ENCODE measurements around the gene KLHL29. TPM values are rescaled to one million over a fixed set of nuclear protein-coding genes. Genes with fewer than 3 reads are reported as not detected.

Gene KLHL29
- total and polyA plus RNA-seq, 9 donors = 3.0 to 6.6 (median 3.9) TPM

GRCh38 chr2:23718931-23719700 lies 334.1 kb downstream of the KLHL29 start:
- Histone ChIP-seq H3K9me3 (no peaks in the 10 kb centered on the region), H3K4me1 (ENCODE audit: insufficient read depth) (no peaks in the 10 kb centered on the region), H3K36me3 (no peaks in the 10 kb centered on the region), H3K27me3 (no peaks in the 10 kb centered on the region), H3K4me3 (no peak overlapping the region), H3K27ac (no peak overlapping the region)
- 86 to 93% (median 93%) methylated on average over 4 of the region's 4 CpGs for WGBS, 3 donors
- DNase-seq = no peak
- TF ChIP-seq POLR2A (IDR thresholded peaks at IDR 0.05) (no peak), EP300 (IDR thresholded peaks at IDR 0.05) (no peak), CTCF (IDR thresholded peaks at IDR 0.05) (no peak)
- intact Hi-C loops (cut with DNase I) = no loop called here

- H3K27ac ChIP-seq = no peak overlapping the region
- 73 to 76% (median 76%) methylated on average over 5 of the region's 5 CpGs for WGBS, 3 donors
- TF ChIP-seq CTCF (IDR thresholded peaks at IDR 0.05) (no peak), EP300 (IDR thresholded peaks at IDR 0.05) (no peak), POLR2A (IDR thresholded peaks at IDR 0.05) (no peak)
- H3K4me1 ChIP-seq (ENCODE audit: insufficient read depth) = no peaks in the 10 kb centered on the region
- DNase-seq = no peak
- no peaks in the 10 kb centered on the region for H3K27me3 ChIP-seq
- no peak overlapping the region for H3K4me3 ChIP-seq
- no peaks in the 10 kb centered on the region for H3K36me3 ChIP-seq
- intact Hi-C loops (cut with DNase I) = no loop called here
- no peaks in the 10 kb centered on the region for H3K9me3 ChIP-seq
Observed at GRCh38 chr2:23719716-23720115, 334.7 kb downstream of the KLHL29 start.

GRCh38 chr2:23720705-23721453 lies 335.9 kb downstream of the KLHL29 start:
- Histone ChIP-seq H3K27me3 (no peaks in the 10 kb centered on the region), H3K27ac (no peak overlapping the region), H3K4me3 (no peak overlapping the region), H3K9me3 (no peaks in the 10 kb centered on the region), H3K4me1 (ENCODE audit: insufficient read depth) (no peaks in the 10 kb centered on the region), H3K36me3 (no peaks in the 10 kb centered on the region)
- intact Hi-C loops (cut with DNase I) = no loop called here
- no peak for DNase-seq
- 78 to 91% (median 90%) methylated on average over 4 of the region's 4 CpGs for whole genome bisulfite sequencing, 3 donors
- TF ChIP-seq EP300 (IDR thresholded peaks at IDR 0.05) = no peak
- TF ChIP-seq POLR2A (IDR thresholded peaks at IDR 0.05) = no peak
- TF ChIP-seq CTCF (IDR thresholded peaks at IDR 0.05) = no peak

- no peaks in the 10 kb centered on the region for H3K4me1 ChIP-seq (ENCODE audit: insufficient read depth)
- H3K4me3 ChIP-seq = no peak overlapping the region
- TF ChIP-seq POLR2A (IDR thresholded peaks at IDR 0.05) (no peak), EP300 (IDR thresholded peaks at IDR 0.05) (no peak), CTCF (IDR thresholded peaks at IDR 0.05) (no peak)
- WGBS, 3 donors = 98 to 100% (median 100%) methylated on average over 2 of the region's 2 CpGs
- no peaks in the 10 kb centered on the region for H3K27me3 ChIP-seq
- intact Hi-C loops (cut with DNase I) = no loop called here
- no peak for DNase-seq
- no peaks in the 10 kb centered on the region for H3K9me3 ChIP-seq
- H3K27ac ChIP-seq = no peak overlapping the region
- H3K36me3 ChIP-seq = no peaks in the 10 kb centered on the region
Observed at GRCh38 chr2:23721454-23721826, 336.5 kb downstream of the KLHL29 start.

Measured in ovary (tissue), 9 donors.